MCF 10A (cell line): ENCODE measurements around the gene GNB4. TPM values are rescaled to one million over a fixed set of nuclear protein-coding genes. Genes with fewer than 3 reads are reported as not detected.

Experiments used
- BruUV-seq: library from RNA; stranded (reverse); fragments of 400-500 nt; replicated peaks from 2 replicates; lab custom pipeline; 2021; lab: Mats Ljungman, UMichigan
- CTCF ChIA-PET: fragments of 300-600 bp; sonication (Branson Sonifier 250); formaldehyde crosslinking; extraction: SDS; loops from one replicate; lab custom pipeline; 2021; ENCODE audit warnings: antibody characterized with exemption, inconsistent platforms; lab: Yijun Ruan, JAX
- POLR2A ChIA-PET: fragments of 300-600, 350-650 bp; sonication (Branson Sonifier 250); formaldehyde crosslinking; extraction: SDS; loops from one replicate; lab custom pipeline; 2020; ENCODE audit warnings: antibody characterized with exemption, inconsistent platforms; lab: Yijun Ruan, JAX
- DNase-seq: peaks from one replicate; pipeline ENCODE4 v3.0.0-alpha.2; 2018; ENCODE audit not compliant: unreplicated experiment
- H3K27ac Mint-ChIP-seq: one replicate; pipeline ENCODE4 v1.8.0; 2022; ENCODE audit warnings: mild to moderate bottlenecking, low read depth, mixed read lengths; ENCODE audit not compliant: unreplicated experiment
- H3K27me3 Mint-ChIP-seq: one replicate; pipeline ENCODE4 v1.8.0; 2022; ENCODE audit warnings: mixed read lengths; ENCODE audit not compliant: insufficient read depth, unreplicated experiment
- H3K36me3 Mint-ChIP-seq: one replicate; pipeline ENCODE4 v1.8.0; 2022; ENCODE audit warnings: mild to moderate bottlenecking, moderate library complexity, mixed read lengths; ENCODE audit not compliant: insufficient read depth, unreplicated experiment
- H3K4me1 Mint-ChIP-seq: one replicate; pipeline ENCODE4 v1.8.0; 2022; ENCODE audit warnings: mixed read lengths; ENCODE audit not compliant: insufficient read depth, unreplicated experiment
- H3K4me3 Mint-ChIP-seq: one replicate; pipeline ENCODE4 v1.8.0; 2022; ENCODE audit warnings: mild to moderate bottlenecking, moderate library complexity, mixed read lengths; ENCODE audit not compliant: unreplicated experiment
- H3K9me3 Mint-ChIP-seq: one replicate; pipeline ENCODE4 v1.8.0; 2022; ENCODE audit warnings: mixed read lengths; ENCODE audit not compliant: unreplicated experiment
- CTCF ChIP-seq: fragments of 200-600 bp; IDR thresholded peaks from one replicate; pipeline ENCODE4 v1.8.0; 2022; ENCODE audit warnings: antibody characterized with exemption, mild to moderate bottlenecking; ENCODE audit not compliant: unreplicated experiment
- intact Hi-C: fragments of 100-400 bp; cut with micrococcal nuclease; formaldehyde crosslinking; loops from 2 replicates; pipeline ENCODE4 v1.14.1; 2022
- total RNA-seq: library from RNA; stranded (reverse); gene quantifications from 2 replicates; pipeline ENCODE4 v1.2.3, GENCODE V29; 2022

The GNB4 gene
- total RNA-seq, 1 experiment from 2014 or later, result 20.8 TPM

DNA sequence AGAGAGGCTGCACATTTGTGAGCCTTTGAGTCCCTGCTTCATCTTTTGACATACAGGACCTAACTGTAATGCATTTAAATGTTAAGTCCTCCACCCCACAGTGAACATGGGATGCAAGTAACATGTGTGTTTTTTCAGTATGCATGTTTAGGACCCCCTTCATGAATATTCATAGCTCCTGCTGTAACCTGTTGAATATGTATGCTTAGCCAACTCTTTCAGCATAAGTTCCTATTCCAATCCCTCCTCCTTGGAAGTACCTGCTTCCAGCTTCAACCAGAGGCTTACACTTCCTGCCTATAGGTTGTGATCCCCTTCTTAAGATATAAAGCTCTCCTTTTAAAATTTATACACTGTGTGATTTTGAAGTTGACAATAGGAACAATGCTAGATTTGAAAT, 36.9 kb upstream of the GNB4 start:
- no peak for TF ChIP-seq CTCF
- ChIA-PET CTCF (interaction anchor here (0.7 to 0.8 kb wide), 2 partner anchors 48 to 202 kb away, joined by 3 read pairs; no protein-coding TSS in a partner anchor), POLR2A (no interaction called here)
- Mint-ChIP-seq H3K36me3 (no peaks in the 10 kb centered on the region), H3K9me3 (peaks cover 17% of the 10 kb centered on the region), H3K27ac (no peak overlapping the region), H3K27me3 (no peaks in the 10 kb centered on the region), H3K4me3 (no peak overlapping the region), H3K4me1 (no peaks in the 10 kb centered on the region)
- BruUV-seq, result no TSS peak
- no peak for DNase-seq
- intact Hi-C loops, result no loop called here

- H3K4me1 Mint-ChIP-seq, result no peaks in the 10 kb centered on the region
- H3K27me3 Mint-ChIP-seq, result no peaks in the 10 kb centered on the region
- CTCF ChIA-PET, result no interaction called here
- intact Hi-C loops, result no loop called here
- TF ChIP-seq CTCF, result no peak
- DNase-seq, result no peak
- H3K4me3 Mint-ChIP-seq, result no peak overlapping the region
- BruUV-seq, result no TSS peak
- H3K36me3 Mint-ChIP-seq, result no peaks in the 10 kb centered on the region
- POLR2A ChIA-PET, result no interaction called here
- no peak overlapping the region for H3K27ac Mint-ChIP-seq
- peaks cover 12% of the 10 kb centered on the region for H3K9me3 Mint-ChIP-seq
These were observed 35.5 kb upstream of the GNB4 start for GRCh38 chr3:179486806-179487205.

DNA sequence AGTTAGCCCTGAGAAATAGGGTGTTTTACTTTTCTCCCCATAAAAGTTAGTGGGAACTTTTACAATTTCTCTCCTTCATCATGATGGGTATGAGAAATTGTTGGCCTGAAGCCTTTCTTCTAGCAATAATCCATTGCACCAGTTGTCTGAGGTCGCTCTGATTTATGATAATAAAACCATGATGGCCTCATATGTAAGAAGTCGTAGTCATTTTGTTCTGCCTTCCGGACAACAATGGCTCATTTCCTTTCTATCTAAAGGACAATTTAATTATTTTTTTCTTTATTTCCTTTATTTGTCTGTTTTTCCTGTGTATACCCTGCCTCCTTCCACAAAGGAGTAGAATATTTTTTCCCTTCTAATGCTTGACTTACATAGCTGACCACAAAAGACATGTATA, 31.6 kb upstream of the GNB4 start:
- CTCF ChIA-PET, result interaction anchor here (1.1 kb wide), 1 partner anchor 320 kb away, joined by 6 read pairs; no protein-coding TSS in a partner anchor
- Mint-ChIP-seq H3K36me3 (no peaks in the 10 kb centered on the region), H3K27me3 (no peaks in the 10 kb centered on the region), H3K4me1 (no peaks in the 10 kb centered on the region), H3K27ac (no peak overlapping the region), H3K4me3 (no peak overlapping the region), H3K9me3 (no peaks in the 10 kb centered on the region)
- DNase-seq, result no peak
- intact Hi-C loops, result no loop called here
- POLR2A ChIA-PET, result interaction anchor here (0.9 kb wide), 1 partner anchor 32 kb away, joined by 4 read pairs; no protein-coding TSS in a partner anchor
- no peak for TF ChIP-seq CTCF
- no TSS peak for BruUV-seq

- no TSS peak for BruUV-seq
- Mint-ChIP-seq H3K4me3 (no peak overlapping the region), H3K27ac (no peak overlapping the region), H3K4me1 (no peaks in the 10 kb centered on the region), H3K36me3 (no peaks in the 10 kb centered on the region), H3K27me3 (no peaks in the 10 kb centered on the region), H3K9me3 (no peaks in the 10 kb centered on the region)
- TF ChIP-seq CTCF, result no peak
- no peak for DNase-seq
- POLR2A ChIA-PET, result interaction anchor here (0.5 kb wide), 1 partner anchor 69 kb away, joined by 3 read pairs; no protein-coding TSS in a partner anchor
- intact Hi-C loops, result no loop called here
- CTCF ChIA-PET, result interaction anchor here (0.6 kb wide), 1 partner anchor 52 kb away, joined by 3 read pairs; no protein-coding TSS in a partner anchor
These were observed 24.9 kb upstream of the GNB4 start for GRCh38 chr3:179476215-179476614.
